ENCODE measurements around the gene SLC38A7. TPM values are rescaled to one million over a fixed set of nuclear protein-coding genes. Genes with fewer than 3 reads are reported as not detected.
A peak's percentile ranks its signal among the peaks of the same experiment; 100 is the strongest.

Gene SLC38A7
- total and polyA plus RNA-seq, 2 of the 13 experiments (the other 11 are each of a cell fraction or from before 2014, with no cell fraction given), result 13.2 to 14.1 TPM

- TF ChIP-seq THAP9 (CRISPR knock-in tag; IDR thresholded peaks at IDR 0.05; ENCODE audit: borderline replicate concordance) (no peak), ZNF570 (CRISPR knock-in tag; IDR thresholded peaks at IDR 0.05; ENCODE audit: borderline replicate concordance) (no peak), ZNF552 (CRISPR knock-in tag; IDR thresholded peaks at IDR 0.05; ENCODE audit: borderline replicate concordance) (no peak), AHR (CRISPR knock-in tag; IDR thresholded peaks at IDR 0.05) (no peak)
Measured at GRCh38 chr16:58640949-58641348, 43.6 kb downstream of the SLC38A7 start (continued).

GRCh38 chr16:58639836-58640235 lies 44.7 kb downstream of the SLC38A7 start:
- intact Hi-C loops (cut with micrococcal nuclease; ENCODE audit: unreplicated experiment), result loop anchor here (5.0 kb wide), 2 partner anchors 68 to 303 kb away; no protein-coding TSS in a partner anchor
- H3K27me3 ChIP-seq (ENCODE audit: control insufficient read depth in 1 of 2, insufficient read depth in 2 of 2, low read length in 2 of 2), result no peaks in the 10 kb centered on the region; a peak in 1 of 5 replicates
- H3K4me2 ChIP-seq (ENCODE audit: low read depth, low read length), result no peak overlapping the region
- FAIRE-seq (no peak), ATAC-seq (no peak), DNase-seq (ENCODE audit: low spot score) (no peak)
- 46% methylated on average over 8 of the region's 8 CpGs for WGBS (ENCODE audit: low lambda C conversion rate)
- no peaks in the 10 kb centered on the region for H3K9me3 ChIP-seq (ENCODE audit: low read length)
- H2AFZ ChIP-seq (ENCODE audit: low read length), result no peak overlapping the region
- H3K4me1 ChIP-seq (ENCODE audit: insufficient read depth, low read length), result peaks cover 41% of the 10 kb centered on the region
- TF ChIP-seq HHEX (CRISPR knock-in tag; IDR thresholded peaks at IDR 0.05) (0 out of 2 replicates have a peak, but pooled peaks have one; percentile 44), MAZ (IDR thresholded peaks at IDR 0.05; ENCODE audit: borderline replicate concordance, low read depth, low read length) (no peak), MAZ (CRISPR knock-in tag; IDR thresholded peaks at IDR 0.05; ENCODE audit: low read depth) (no peak), TBX3 (IDR thresholded peaks at IDR 0.05; ENCODE audit: borderline replicate concordance) (peak; percentile 62; the same call in 1 of the 2 replicates)
- ChIA-PET POLR2A (no interaction called here), CTCF (ENCODE audit: low intra/inter-chr PET ratio, low total read pairs) (no interaction called here)
- H3K9ac ChIP-seq (ENCODE audit: insufficient read depth, low read depth, low read length), result no peak overlapping the region
- in situ Hi-C loops (cut with HindIII; ENCODE audit: extremely low pct_ligation_motif_present, low pct_unique_long_range_greater_than_20kb), result loop anchor here (10.0 kb wide), 2 partner anchors 125 to 305 kb away; partner anchors contain the start of gene SETD6
- H3K36me3 ChIP-seq (replicated peaks in 1 of 2; ENCODE audit: control insufficient read depth in 1 of 2, insufficient read depth in 2 of 2, low read length in 2 of 2), result no peaks in the 10 kb centered on the region
- H4K20me1 ChIP-seq (ENCODE audit: insufficient read depth, low read length), result no peaks in the 10 kb centered on the region
- no TSS peak for BruUV-seq (replicated peaks)
- no peak overlapping the region for H3K4me3 ChIP-seq (replicated peaks in 1 of 3; ENCODE audit: insufficient read depth in 1 of 3, low read depth in 2 of 3, low read length in 3 of 3)
- no peak overlapping the region for H3K27ac ChIP-seq (ENCODE audit: extremely low read length, insufficient read depth, low read length)
- no peaks in the 10 kb centered on the region for H3K79me2 ChIP-seq (ENCODE audit: insufficient read depth, low read length)

Measured in HepG2 (cell line).